Peyer's patch (tissue), 4 donors: ENCODE measurements around the gene SLC4A7. TPM values are rescaled to one million over a fixed set of nuclear protein-coding genes. Genes with fewer than 3 reads are reported as not detected.

Experiments
- DNase-seq, 3 donors: peaks; one replicate each; pipeline ENCODE4 v3.0.0-alpha.2; 2017 to 2019
- H3K27ac ChIP-seq, 4 donors: fragments of 200-600 bp; sonication (generic); one replicate each; pipeline ENCODE4 v1.5.1; 2016 to 2019
- H3K27me3 ChIP-seq, 2 donors: fragments of 200-600 bp; sonication (generic); one replicate each; pipeline ENCODE4 v1.5.1; 2019
- H3K36me3 ChIP-seq, 3 donors: fragments of 200-600 bp; sonication (generic); one replicate each; pipeline ENCODE4 v1.5.1; 2016 to 2019
- H3K4me1 ChIP-seq, 4 donors: fragments of 200-600 bp; sonication (generic); one replicate each; pipeline ENCODE4 v1.5.1; 2016 to 2019
- H3K4me3 ChIP-seq, 4 donors: fragments of 200-600 bp; sonication (generic); 1 replicate in 3 of 4; 2 replicates in 1 of 4; pipeline ENCODE4 v1.5.1; 2016 to 2019; ENCODE audit warnings: mild to moderate bottlenecking in 1 of 4
- H3K9me3 ChIP-seq, 4 donors: fragments of 200-600 bp; sonication (generic); one replicate each; pipeline ENCODE4 v1.5.1; 2016 to 2019; ENCODE audit warnings: mild to moderate bottlenecking in 1 of 4
- CTCF ChIP-seq, 6 experiments: fragments of 450-650 bp in 4 of 6; fragments of 200-600 bp in 2 of 6; sonication (generic) in 1 of 6; IDR thresholded peaks; one replicate each; pipeline ENCODE4 v1.5.1; 2017 to 2019; ENCODE audit warnings: antibody characterized with exemption in 6 of 6, mild to moderate bottlenecking in 3 of 6, moderate library complexity in 1 of 6
- POLR2A ChIP-seq, 2 donors: fragments of 450-650 bp; IDR thresholded peaks; one replicate each; pipeline ENCODE4 v1.5.1; 2017; ENCODE audit warnings: antibody characterized with exemption in 2 of 2, mild to moderate bottlenecking in 2 of 2, moderate library complexity in 2 of 2
- total RNA-seq, 4 donors: library from RNA; depleted of rRNA; stranded (reverse); fragments of >200 nt; gene quantifications; one replicate each; pipeline ENCODE4 v1.1.0, GENCODE V29; 2016

Gene SLC4A7
- total RNA-seq, 4 donors from 2014 or later: 92.4 to 201 (median 152) TPM

GRCh38 chr3:27360113-27361078 lies 123.8 kb downstream of the SLC4A7 start:
- Histone ChIP-seq H3K4me3 (no peak overlapping the region), H3K36me3 (no peaks in the 10 kb centered on the region), H3K27ac (peak overlapping the region; percentile 28 to 56 (median 44)), H3K27me3 (no peaks in the 10 kb centered on the region), H3K9me3 (no peaks in the 10 kb centered on the region), H3K4me1 (peaks cover 0 to 31% (median 12%) of the 10 kb centered on the region in 4 donors)
- DNase-seq: peak in 2 of 3 donors; percentile 28 to 57
- TF ChIP-seq CTCF (IDR thresholded peaks at IDR 0.05) (no peak), POLR2A (IDR thresholded peaks at IDR 0.05) (no peak)

GRCh38 chr3:27358372-27358771 lies 125.8 kb downstream of the SLC4A7 start:
- DNase-seq: no peak
- no peak overlapping the region for H3K4me3 ChIP-seq

GRCh38 chr3:27357665-27358258 lies 126.4 kb downstream of the SLC4A7 start:
- no peak overlapping the region for H3K27ac ChIP-seq

More at GRCh38 chr3:27358372-27358771, 125.8 kb downstream of the SLC4A7 start:
- peaks cover 0 to 31% (median 12%) of the 10 kb centered on the region in 4 donors for H3K4me1 ChIP-seq
- H3K27me3 ChIP-seq: no peaks in the 10 kb centered on the region
- no peaks in the 10 kb centered on the region for H3K9me3 ChIP-seq
- H3K27ac ChIP-seq: peak overlapping the region in 1 of 4 donors; percentile 50
- H3K36me3 ChIP-seq: no peaks in the 10 kb centered on the region
- TF ChIP-seq POLR2A (IDR thresholded peaks at IDR 0.05): no peak
- no peak for TF ChIP-seq CTCF (IDR thresholded peaks at IDR 0.05)

GRCh38 chr3:27356976-27357375 lies 127.2 kb downstream of the SLC4A7 start:
- no peaks in the 10 kb centered on the region for H3K9me3 ChIP-seq
- no peak for DNase-seq

More at GRCh38 chr3:27357665-27358258, 126.4 kb downstream of the SLC4A7 start:
- Histone ChIP-seq H3K4me1 (peaks cover 0 to 31% (median 12%) of the 10 kb centered on the region in 4 donors), H3K4me3 (no peak overlapping the region), H3K36me3 (no peaks in the 10 kb centered on the region), H3K9me3 (no peaks in the 10 kb centered on the region), H3K27me3 (no peaks in the 10 kb centered on the region)
- DNase-seq: peak in 2 of 3 donors; percentile 68 to 86
- TF ChIP-seq CTCF (IDR thresholded peaks at IDR 0.05) (peak; percentile 23 to 69 (median 56)), POLR2A (IDR thresholded peaks at IDR 0.05) (no peak)

More at GRCh38 chr3:27356976-27357375, 127.2 kb downstream of the SLC4A7 start:
- H3K27ac ChIP-seq: no peak overlapping the region
- no peak overlapping the region for H3K4me3 ChIP-seq
- H3K36me3 ChIP-seq: no peaks in the 10 kb centered on the region
- peaks cover 0 to 31% (median 12%) of the 10 kb centered on the region in 4 donors for H3K4me1 ChIP-seq
- TF ChIP-seq POLR2A (IDR thresholded peaks at IDR 0.05) (no peak), CTCF (IDR thresholded peaks at IDR 0.05) (no peak)
- no peaks in the 10 kb centered on the region for H3K27me3 ChIP-seq
